Stomach (tissue), 4 donors: ENCODE measurements around the gene CHTOP.

ENCODE experiments used
- CTCF ChIP-seq, 7 experiments: fragments of 450-650 bp in 4 of 7; fragments of 200-600 bp in 3 of 7; sonication (generic) in 3 of 7; IDR thresholded peaks; one replicate each; pipeline ENCODE4 v1.5.1; 2016 to 2019; ENCODE audit warnings: antibody characterized with exemption in 7 of 7, control low read depth in 2 of 7, mild to moderate bottlenecking in 1 of 7
- EP300 ChIP-seq: sonication (generic); formaldehyde crosslinking; IDR thresholded peaks from one replicate; pipeline ENCODE4 v1.6.1; 2017; ENCODE audit warnings: antibody characterized with exemption
- POLR2A ChIP-seq, 4 donors: fragments of 450-650 bp; IDR thresholded peaks; one replicate each; pipeline ENCODE4 v1.6.1; 2016; ENCODE audit warnings: antibody characterized with exemption in 4 of 4, control low read depth in 2 of 4, mild to moderate bottlenecking in 1 of 4, moderate library complexity in 1 of 4

GRCh38 chr1:153606194-153606593, 27.7 kb upstream of the CHTOP start:
- TF ChIP-seq CTCF (IDR thresholded peaks at IDR 0.05): no peak
- TF ChIP-seq POLR2A (IDR thresholded peaks at IDR 0.05): no peak
- no peak for TF ChIP-seq EP300
